Natural killer cell (primary cell): ENCODE results near the gene MARCHF5. TPM values are rescaled to one million over a fixed set of nuclear protein-coding genes. Genes with fewer than 3 reads are reported as not detected.
"Not testable (repeated sequence)": the region's sequence is repeated elsewhere in the genome, so short reads cannot be mapped to it uniquely, and the experiment has no call there.

Source experiments
- ATAC-seq, 3 donors: fragments of 150-1000 bp in 2 of 3; fragments of 200-7000 bp in 1 of 3; cut with Tn5 transposase; 1 replicate in 1 of 3; 2 replicates in 2 of 3; pipeline ENCODE4 v1.10.0; 2021; ENCODE audit warnings: mild to moderate bottlenecking in 2 of 3, moderate library complexity in 2 of 3
- DNase-seq, 2 donors: peaks; one replicate each; pipeline versions ENCODE4 v3.0.0 to v3.0.0-alpha.2; 2013 to 2021; ENCODE audit warnings: mixed read lengths in 1 of 2
- H3K27ac ChIP-seq: one replicate; pipeline ENCODE4 v1.5.1; 2013; ENCODE audit warnings: mild to moderate bottlenecking, low read length
- H3K27me3 ChIP-seq: one replicate; pipeline ENCODE4 v1.6.1; 2013; ENCODE audit warnings: low read length; ENCODE audit not compliant: control insufficient read depth, insufficient read depth
- H3K36me3 ChIP-seq: one replicate; pipeline ENCODE4 v1.6.1; 2013; ENCODE audit warnings: low read length; ENCODE audit not compliant: control insufficient read depth, insufficient read depth
- H3K4me1 ChIP-seq: one replicate; pipeline ENCODE4 v1.6.1; 2013; ENCODE audit warnings: low read length; ENCODE audit not compliant: control insufficient read depth, insufficient read depth
- H3K4me3 ChIP-seq: one replicate; pipeline ENCODE4 v1.5.1; 2013; ENCODE audit warnings: low read length
- H3K9me3 ChIP-seq: one replicate; pipeline ENCODE4 v1.6.1; 2013; ENCODE audit warnings: low read length; ENCODE audit not compliant: control insufficient read depth, insufficient read depth
- H3K27ac Mint-ChIP-seq, 2 donors: one replicate each; pipeline ENCODE4 v1.8.0; 2022; ENCODE audit warnings: mild to moderate bottlenecking in 2 of 2, mixed read lengths in 2 of 2, moderate library complexity in 1 of 2
- H3K27me3 Mint-ChIP-seq, 2 donors: one replicate each; pipeline ENCODE4 v1.8.0; 2022; ENCODE audit warnings: low read depth in 2 of 2, mixed read lengths in 2 of 2
- H3K36me3 Mint-ChIP-seq: one replicate; pipeline ENCODE4 v1.8.0; 2022; ENCODE audit warnings: mixed read lengths
- H3K4me1 Mint-ChIP-seq, 2 donors: one replicate each; pipeline ENCODE4 v1.8.0; 2022; ENCODE audit warnings: mixed read lengths in 2 of 2
- H3K4me3 Mint-ChIP-seq: one replicate; pipeline ENCODE4 v1.8.0; 2022; ENCODE audit warnings: mild to moderate bottlenecking, moderate library complexity, mixed read lengths
- H3K9me3 Mint-ChIP-seq, 2 donors: one replicate each; pipeline ENCODE4 v1.8.0; 2022; ENCODE audit warnings: mixed read lengths in 2 of 2
- WGBS: methylation state at CpG from one replicate; pipeline ENCODE4 v1.1.7; 2013; ENCODE audit warnings: missing lambda C conversion rate; ENCODE audit not compliant: insufficient coverage; 5-methylcytosine and 5-hydroxymethylcytosine counted together
- intact Hi-C: fragments of 100-400 bp; cut with micrococcal nuclease; formaldehyde crosslinking; loops from one replicate; pipeline ENCODE4 v1.14.2; 2022
- total RNA-seq, 4 donors: library from RNA; stranded (reverse); fragments of 120-200 nt in 1 of 4; gene quantifications; one replicate each; pipeline versions ENCODE4 v1.2.3 to v1.2.4, GENCODE V29; 2013 to 2022
- TF ChIP-seq, protein P1 (sequence below): fragments of 200-600 bp; IDR thresholded peaks from one replicate; pipeline ENCODE4 v1.8.0; 2022; ENCODE audit warnings: antibody characterized with exemption

Gene MARCHF5
- total RNA-seq, 3 donors from 2014 or later (not counting 1 experiment from before 2014, with no cell fraction given), result 28.0 to 38.6 (median 32.9) TPM

DNA sequence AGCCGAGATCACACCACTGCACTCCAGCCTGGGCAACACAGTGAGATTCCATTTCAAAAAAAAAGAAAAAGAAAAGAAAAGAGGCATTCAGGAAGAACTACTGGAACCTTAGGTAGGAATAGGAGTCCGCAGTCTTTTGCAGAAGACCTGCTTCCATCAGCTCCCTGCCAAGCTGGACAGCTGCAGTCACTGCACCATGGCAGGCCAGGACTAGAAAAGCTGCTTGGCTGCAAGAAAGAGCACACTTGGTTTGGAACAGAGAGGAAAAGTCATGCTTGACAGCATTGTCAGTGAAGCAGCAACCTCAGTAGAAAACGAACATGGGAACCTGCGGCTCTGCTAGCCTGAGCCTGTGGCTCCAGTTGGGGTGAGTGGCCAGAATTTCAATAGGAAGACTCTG is 104.3 kb downstream of the MARCHF5 start:
- intact Hi-C loops, result no loop called here

DNA sequence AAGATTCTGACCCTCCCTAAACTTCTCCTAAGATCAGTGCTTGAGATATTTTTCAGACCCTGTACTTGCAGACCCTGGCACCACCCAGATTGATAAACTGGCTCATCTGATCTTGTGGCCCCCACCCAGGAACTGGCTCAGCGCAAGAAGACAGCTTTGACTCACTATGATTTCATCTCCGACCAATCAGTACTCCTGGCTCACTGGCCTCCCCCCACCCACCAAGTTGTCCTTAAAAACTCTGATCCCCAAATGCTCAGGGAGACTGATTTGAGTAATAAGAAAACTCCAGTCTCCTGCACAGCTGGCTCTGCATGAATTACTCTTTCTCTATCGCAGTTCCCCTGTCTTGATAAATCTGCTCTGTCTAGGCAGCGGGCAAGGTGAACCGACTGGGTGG is 111.3 kb downstream of the MARCHF5 start:
- H3K36me3 Mint-ChIP-seq, H3K27me3 Mint-ChIP-seq, ATAC-seq, H3K27me3 ChIP-seq, intact Hi-C loops, H3K4me1 Mint-ChIP-seq, H3K4me3 Mint-ChIP-seq, H3K9me3 ChIP-seq, H3K36me3 ChIP-seq, H3K27ac Mint-ChIP-seq, H3K4me3 ChIP-seq, H3K9me3 Mint-ChIP-seq, H3K27ac ChIP-seq, H3K4me1 ChIP-seq, DNase-seq: not testable (repeated sequence)
- WGBS, result 82% methylated on average over 5 of the region's 5 CpGs

More for the DNA sequence above, 104.3 kb downstream of the MARCHF5 start:
- no peak overlapping the region for H3K27ac Mint-ChIP-seq
- Histone ChIP-seq H3K4me3 (no peak overlapping the region), H3K27me3 (no peaks in the 10 kb centered on the region), H3K36me3 (no peaks in the 10 kb centered on the region), H3K9me3 (no peaks in the 10 kb centered on the region), H3K27ac (no peak overlapping the region), H3K4me1 (no peaks in the 10 kb centered on the region)
- H3K36me3 Mint-ChIP-seq, result no peaks in the 10 kb centered on the region
- DNase-seq (no peak), ATAC-seq (no peak)
- no peaks in the 10 kb centered on the region for H3K9me3 Mint-ChIP-seq
- TF ChIP-seq, protein P1, sequence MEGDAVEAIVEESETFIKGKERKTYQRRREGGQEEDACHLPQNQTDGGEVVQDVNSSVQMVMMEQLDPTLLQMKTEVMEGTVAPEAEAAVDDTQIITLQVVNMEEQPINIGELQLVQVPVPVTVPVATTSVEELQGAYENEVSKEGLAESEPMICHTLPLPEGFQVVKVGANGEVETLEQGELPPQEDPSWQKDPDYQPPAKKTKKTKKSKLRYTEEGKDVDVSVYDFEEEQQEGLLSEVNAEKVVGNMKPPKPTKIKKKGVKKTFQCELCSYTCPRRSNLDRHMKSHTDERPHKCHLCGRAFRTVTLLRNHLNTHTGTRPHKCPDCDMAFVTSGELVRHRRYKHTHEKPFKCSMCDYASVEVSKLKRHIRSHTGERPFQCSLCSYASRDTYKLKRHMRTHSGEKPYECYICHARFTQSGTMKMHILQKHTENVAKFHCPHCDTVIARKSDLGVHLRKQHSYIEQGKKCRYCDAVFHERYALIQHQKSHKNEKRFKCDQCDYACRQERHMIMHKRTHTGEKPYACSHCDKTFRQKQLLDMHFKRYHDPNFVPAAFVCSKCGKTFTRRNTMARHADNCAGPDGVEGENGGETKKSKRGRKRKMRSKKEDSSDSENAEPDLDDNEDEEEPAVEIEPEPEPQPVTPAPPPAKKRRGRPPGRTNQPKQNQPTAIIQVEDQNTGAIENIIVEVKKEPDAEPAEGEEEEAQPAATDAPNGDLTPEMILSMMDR, result no peak
- H3K4me3 Mint-ChIP-seq, result no peak overlapping the region
- no peaks in the 10 kb centered on the region for H3K27me3 Mint-ChIP-seq
- WGBS, result 94% methylated on average over 4 of the region's 4 CpGs
- no peaks in the 10 kb centered on the region for H3K4me1 Mint-ChIP-seq

Other genes with a start within 250 kb of the MARCHF5 start
- 1 to 10 TPM; 3.6 to 6.9 (median 5.4) TPM for gene CPEB3, start 89 bp upstream of the MARCHF5 start, total RNA-seq